HCT116 (cell line): ENCODE measurements around the gene CARMIL1. TPM values are rescaled to one million over a fixed set of nuclear protein-coding genes. Genes with fewer than 3 reads are reported as not detected.

Experiments used
- ATAC-seq: fragments of 200-7000 bp; cut with Tn5 transposase; 2 replicates; pipeline ENCODE4 v1.9.1; 2020; ENCODE audit warnings: mild to moderate bottlenecking, moderate library complexity
- BruUV-seq: library from RNA; stranded (reverse); fragments of 400-500 nt; replicated peaks from 2 replicates; lab custom pipeline; 2021; lab: Mats Ljungman, UMichigan
- CTCF ChIA-PET: fragments of 300-600 bp; sonication (Branson Sonifier 250); formaldehyde crosslinking; loops from one replicate; lab custom pipeline; 2021; ENCODE audit warnings: antibody characterized with exemption; lab: Charles Lee
- POLR2A ChIA-PET: fragments of 300-600, 350-600 bp; sonication (Branson Sonifier 250); formaldehyde crosslinking; loops from one replicate; lab custom pipeline; 2021; ENCODE audit warnings: antibody characterized with exemption; lab: Charles Lee
- RAD21 ChIA-PET, 2 experiments: fragments of 300-600 bp; sonication (Branson Sonifier 250); formaldehyde crosslinking; loops; one replicate each; lab custom pipeline; 2023; ENCODE audit warnings: low total read pairs in 2 of 2; ENCODE audit not compliant: uncharacterized antibody in 2 of 2, unreplicated experiment in 2 of 2, low non-redundant PET in 1 of 2; lab: Charles Lee
- DNase-seq: peaks from one replicate; pipeline ENCODE4 v3.0.0-alpha.2; 2010; ENCODE audit warnings: low read depth, low spot score
- H2AFZ ChIP-seq: fragments of 200-600 bp; shearing (Covaris generic), sonication (generic); 2 replicates; pipeline ENCODE4 v1.6.1; 2017; ENCODE audit warnings: low read depth, mixed run types, mixed read lengths, antibody characterized with exemption, low read length; ENCODE audit not compliant: poor library complexity, severe bottlenecking
- H3K27ac ChIP-seq: 2 replicates; pipeline ENCODE4 v1.5.1; 2012; ENCODE audit warnings: low read depth, low read length
- H3K27me3 ChIP-seq: fragments of 200-600 bp; sonication (generic); 2 replicates; pipeline ENCODE4 v1.6.1; 2016; ENCODE audit warnings: mixed run types, low read length, mixed read lengths; ENCODE audit not compliant: insufficient read depth
- H3K36me3 ChIP-seq, 2 experiments: fragments of 200-500 bp in 1 of 2; fragments of 200-600 bp in 1 of 2; sonication (Bioruptor generic) in 1 of 2; sonication (generic) in 1 of 2; 2 replicates each; pipeline versions ENCODE4 v1.5.1 to v1.6.1; 2014 to 2016; ENCODE audit warnings: low read length in 2 of 2, inconsistent platforms in 1 of 2, mixed read lengths in 1 of 2, mixed run types in 1 of 2; ENCODE audit not compliant: insufficient read depth in 2 of 2, control insufficient read depth in 1 of 2
- H3K4me1 ChIP-seq, 2 experiments: fragments of 200-600 bp in 1 of 2; sonication (generic) in 1 of 2; 2 replicates each; pipeline versions ENCODE4 v1.5.1 to v1.6.1; 2012 to 2017; ENCODE audit warnings: low read length in 2 of 2, inconsistent platforms in 1 of 2, mild to moderate bottlenecking in 1 of 2, mixed read lengths in 1 of 2, mixed run types in 1 of 2, moderate library complexity in 1 of 2; ENCODE audit not compliant: insufficient read depth in 2 of 2, control insufficient read depth in 1 of 2
- H3K4me2 ChIP-seq: fragments of 200-600 bp; sonication (generic); 2 replicates; pipeline ENCODE4 v1.6.1; 2017; ENCODE audit warnings: mixed run types, low read length, mixed read lengths
- H3K4me3 ChIP-seq, 2 experiments: fragments of 200-600 bp in 1 of 2; sonication (generic) in 1 of 2; replicated peaks in 1 of 2; 2 replicates each; pipeline ENCODE4 v1.5.1; 2011 to 2016; ENCODE audit warnings: low read length in 2 of 2, control low read depth in 1 of 2, low read depth in 1 of 2, mild to moderate bottlenecking in 1 of 2, mixed read lengths in 1 of 2, mixed run types in 1 of 2
- H3K79me2 ChIP-seq: fragments of 200-600 bp; sonication (generic); 2 replicates; pipeline ENCODE4 v1.6.1; 2017; ENCODE audit warnings: mild to moderate bottlenecking, mixed run types, low read length, moderate library complexity, mixed read lengths; ENCODE audit not compliant: insufficient read depth
- H3K9ac ChIP-seq: fragments of 200-600 bp; sonication (generic); 2 replicates; pipeline ENCODE4 v1.6.1; 2016; ENCODE audit warnings: low read length, mixed read lengths
- H3K9me2 ChIP-seq: fragments of 200-600 bp; sonication (generic), shearing (Covaris generic); 2 replicates; pipeline ENCODE4 v1.6.1; 2017; ENCODE audit warnings: mixed run types, mild to moderate bottlenecking, moderate library complexity; ENCODE audit not compliant: insufficient read depth
- H3K9me3 ChIP-seq, 2 experiments: fragments of 200-500 bp in 1 of 2; fragments of 200-600 bp in 1 of 2; sonication (Bioruptor generic) in 1 of 2; sonication (generic) in 1 of 2; 2 replicates each; pipeline ENCODE4 v1.6.1; 2014 to 2017; ENCODE audit warnings: low read length in 2 of 2, mixed read lengths in 2 of 2, inconsistent platforms in 1 of 2, low read depth in 1 of 2, mild to moderate bottlenecking in 1 of 2, mixed run types in 1 of 2, moderate library complexity in 1 of 2; ENCODE audit not compliant: control insufficient read depth in 1 of 2, insufficient read depth in 1 of 2
- H4K20me1 ChIP-seq: fragments of 200-600 bp; sonication (generic), shearing (Covaris generic); 2 replicates; pipeline ENCODE4 v1.6.1; 2017; ENCODE audit warnings: mixed run types, mild to moderate bottlenecking, moderate library complexity; ENCODE audit not compliant: insufficient read depth
- ATF3 ChIP-seq: IDR thresholded peaks from 2 replicates; pipeline ENCODE4 v1.6.1; 2012
- EZH2 ChIP-seq: fragments of 200-600 bp; sonication (generic); IDR thresholded peaks from 2 replicates; pipeline ENCODE4 v1.6.1; 2017; ENCODE audit warnings: antibody characterized with exemption, mixed run types
- POLR2A ChIP-seq: IDR thresholded peaks from 2 replicates; pipeline ENCODE4 v1.7.0; 2011; ENCODE audit warnings: borderline replicate concordance; ENCODE audit not compliant: insufficient read depth, insufficient read length; ENCODE audit errors: extremely low read depth
- SRF ChIP-seq: IDR thresholded peaks from 2 replicates; pipeline ENCODE4 v1.6.1; 2012; ENCODE audit warnings: low read depth
- TCF7L2 ChIP-seq: IDR thresholded peaks from 2 replicates; pipeline ENCODE4 v1.7.0; 2011; ENCODE audit warnings: borderline replicate concordance, inconsistent platforms; ENCODE audit not compliant: insufficient read depth, insufficient read length; ENCODE audit errors: extremely low read depth
- ZFX ChIP-seq: fragments of 450-650 bp; IDR thresholded peaks from 2 replicates; pipeline ENCODE4 v1.6.1; 2017
- intact Hi-C: fragments of 100-400 bp; cut with micrococcal nuclease; formaldehyde crosslinking; loops from 2 replicates; pipeline ENCODE4 v1.10.0; 2022
- total RNA-seq: library from RNA; stranded (reverse); gene quantifications from one replicate; pipeline ENCODE4 v1.2.1, GENCODE V29; 2021; ENCODE audit not compliant: unreplicated experiment

Gene CARMIL1
- total RNA-seq, 1 experiment from 2014 or later: 21.7 TPM

- H3K9me3 ChIP-seq: no peaks in the 10 kb centered on the region
- H3K4me1 ChIP-seq: no peaks in the 10 kb centered on the region
- H3K4me3 ChIP-seq: no peak overlapping the region
- no peak for TF ChIP-seq ATF3
- no peaks in the 10 kb centered on the region for H3K9me2 ChIP-seq
- BruUV-seq: no TSS peak
- H4K20me1 ChIP-seq: no peaks in the 10 kb centered on the region
- no peak overlapping the region for H3K27ac ChIP-seq
- DNase-seq (no peak), ATAC-seq (no peak)
- no peak overlapping the region for H3K4me2 ChIP-seq
- intact Hi-C loops: no loop called here
- H3K27me3 ChIP-seq: no peaks in the 10 kb centered on the region
- H3K36me3 ChIP-seq: no peaks in the 10 kb centered on the region
- ChIA-PET POLR2A (no interaction called here), CTCF (no interaction called here), RAD21 (no interaction called here)
- H2AFZ ChIP-seq: no peak overlapping the region
- no peak overlapping the region for H3K9ac ChIP-seq
- H3K79me2 ChIP-seq: no peaks in the 10 kb centered on the region
These were observed 300.3 kb downstream of the CARMIL1 start for GRCh38 chr6:25579391-25579883.

GRCh38 chr6:25579902-25580495 lies 300.8 kb downstream of the CARMIL1 start:
- RAD21 ChIA-PET: no interaction called here
- Histone ChIP-seq H3K36me3 (no peaks in the 10 kb centered on the region), H2AFZ (no peak overlapping the region), H4K20me1 (no peaks in the 10 kb centered on the region), H3K9me2 (no peaks in the 10 kb centered on the region), H3K27me3 (no peaks in the 10 kb centered on the region), H3K4me1 (no peaks in the 10 kb centered on the region), H3K27ac (no peak overlapping the region), H3K79me2 (no peaks in the 10 kb centered on the region), H3K9ac (no peak overlapping the region), H3K4me3 (no peak overlapping the region), H3K9me3 (no peaks in the 10 kb centered on the region), H3K4me2 (no peak overlapping the region)
- TF ChIP-seq EZH2 (no peak), POLR2A (no peak), SRF (no peak), ZFX (no peak), TCF7L2 (no peak)
- DNase-seq: no peak
- CTCF ChIA-PET: no interaction called here
- intact Hi-C loops: no loop called here
- BruUV-seq: no TSS peak
- no peak for ATAC-seq
- POLR2A ChIA-PET: no interaction called here
